Nephron (organoid): ENCODE measurements around the gene MYL7.

ENCODE experiments used
- H3K27ac Mint-ChIP-seq, 3 experiments: 2 replicates each; pipeline ENCODE4 v1.8.0; 2020; ENCODE audit warnings: mixed read lengths in 3 of 3, mild to moderate bottlenecking in 2 of 3, moderate library complexity in 1 of 3
- H3K27me3 Mint-ChIP-seq: 2 replicates; pipeline ENCODE4 v1.8.0; 2021; ENCODE audit warnings: low read depth, mild to moderate bottlenecking, moderate library complexity, mixed read lengths
- H3K36me3 Mint-ChIP-seq: 2 replicates; pipeline ENCODE4 v1.8.0; 2020; ENCODE audit warnings: low read depth, mixed read lengths
- H3K4me1 Mint-ChIP-seq: 2 replicates; pipeline ENCODE4 v1.8.0; 2020; ENCODE audit warnings: mixed read lengths
- H3K4me3 Mint-ChIP-seq, 3 experiments: 2 replicates each; pipeline ENCODE4 v1.8.0; 2020; ENCODE audit warnings: mild to moderate bottlenecking in 3 of 3, mixed read lengths in 3 of 3, moderate library complexity in 2 of 3
- H3K9me3 Mint-ChIP-seq: 2 replicates; pipeline ENCODE4 v1.8.0; 2020; ENCODE audit warnings: mixed read lengths
- CTCF ChIP-seq, 3 experiments: fragments of 200-600 bp; sonication (generic); IDR thresholded peaks; one replicate each; pipeline ENCODE4 v1.5.0; 2021; ENCODE audit warnings: antibody characterized with exemption in 3 of 3; ENCODE audit not compliant: unreplicated experiment in 3 of 3

MYL7 gene

GRCh38 chr7:44124822-44125202 lies 16.3 kb downstream of the MYL7 start:
- peak overlapping the region; percentile 67 to 81 (median 77) for H3K4me3 Mint-ChIP-seq
- peaks cover 23% of the 10 kb centered on the region for H3K4me1 Mint-ChIP-seq
- peak overlapping the region in 1 of 3 experiments; percentile 11 for H3K27ac Mint-ChIP-seq
- no peak for TF ChIP-seq CTCF (IDR thresholded peaks at IDR 0.05; ENCODE audit: unreplicated experiment in 3 of 3)
- H3K27me3 Mint-ChIP-seq, result peaks cover 7% of the 10 kb centered on the region
- peaks cover 14% of the 10 kb centered on the region for H3K9me3 Mint-ChIP-seq
- H3K36me3 Mint-ChIP-seq, result peaks cover 14% of the 10 kb centered on the region

GRCh38 chr7:44123190-44124003 lies 17.7 kb downstream of the MYL7 start, which contains the start of gene POLD2:
POLD2 (minus strand) TSS chr7:44123548; CDS start chr7:44122053, 1,495 bp downstream.
- Mint-ChIP-seq H3K4me3 (peak within 1 kb of the TSS; percentile 86 to 96 (median 91)), H3K9me3 (peaks cover 14% of the 10 kb centered on the region), H3K27ac (peak within 1 kb of the TSS; percentile 69 to 95 (median 86)), H3K36me3 (peaks cover 27% of the 10 kb centered on the region), H3K27me3 (peaks cover 7% of the 10 kb centered on the region), H3K4me1 (peaks cover 26% of the 10 kb centered on the region)
- no peak for TF ChIP-seq CTCF (IDR thresholded peaks at IDR 0.05; ENCODE audit: unreplicated experiment in 3 of 3)

- H3K4me3 Mint-ChIP-seq, result peak overlapping the region; percentile 86 to 96 (median 91)
These were observed 18.6 kb downstream of the MYL7 start for GRCh38 chr7:44122529-44122928.

GRCh38 chr7:44121761-44122420 lies 19.2 kb downstream of the MYL7 start:
- no peaks in the 10 kb centered on the region for H3K27me3 Mint-ChIP-seq
- H3K36me3 Mint-ChIP-seq, result peaks cover 39% of the 10 kb centered on the region
- no peak for TF ChIP-seq CTCF (IDR thresholded peaks at IDR 0.05; ENCODE audit: unreplicated experiment in 3 of 3)
- peak overlapping the region in 1 of 3 experiments; percentile 39 for H3K27ac Mint-ChIP-seq
- peak overlapping the region; percentile 86 to 96 (median 91) for H3K4me3 Mint-ChIP-seq
- peaks cover 5% of the 10 kb centered on the region for H3K9me3 Mint-ChIP-seq
- peaks cover 26% of the 10 kb centered on the region for H3K4me1 Mint-ChIP-seq

More at GRCh38 chr7:44122529-44122928, 18.6 kb downstream of the MYL7 start:
- Mint-ChIP-seq H3K36me3 (peaks cover 34% of the 10 kb centered on the region), H3K27me3 (peaks cover 3% of the 10 kb centered on the region), H3K27ac (peak overlapping the region; percentile 39 to 86 (median 39)), H3K9me3 (peaks cover 9% of the 10 kb centered on the region), H3K4me1 (peaks cover 26% of the 10 kb centered on the region)
- TF ChIP-seq CTCF (IDR thresholded peaks at IDR 0.05; ENCODE audit: unreplicated experiment in 3 of 3), result no peak

- no peaks in the 10 kb centered on the region for H3K27me3 Mint-ChIP-seq
- TF ChIP-seq CTCF (IDR thresholded peaks at IDR 0.05; ENCODE audit: unreplicated experiment in 3 of 3), result no peak
- H3K4me3 Mint-ChIP-seq, result peak overlapping the region; percentile 46 to 70 (median 56)
- peaks cover 39% of the 10 kb centered on the region for H3K36me3 Mint-ChIP-seq
- no peaks in the 10 kb centered on the region for H3K9me3 Mint-ChIP-seq
- H3K4me1 Mint-ChIP-seq, result peaks cover 26% of the 10 kb centered on the region
- H3K27ac Mint-ChIP-seq, result no peak overlapping the region
These were observed 20.7 kb downstream of the MYL7 start for GRCh38 chr7:44120395-44120794.
